ENCODE data around the gene TBCE.
"Not testable (repeated sequence)": the region's sequence is repeated elsewhere in the genome, so short reads cannot be mapped to it uniquely, and the experiment has no call there.

Gene TBCE

DNA sequence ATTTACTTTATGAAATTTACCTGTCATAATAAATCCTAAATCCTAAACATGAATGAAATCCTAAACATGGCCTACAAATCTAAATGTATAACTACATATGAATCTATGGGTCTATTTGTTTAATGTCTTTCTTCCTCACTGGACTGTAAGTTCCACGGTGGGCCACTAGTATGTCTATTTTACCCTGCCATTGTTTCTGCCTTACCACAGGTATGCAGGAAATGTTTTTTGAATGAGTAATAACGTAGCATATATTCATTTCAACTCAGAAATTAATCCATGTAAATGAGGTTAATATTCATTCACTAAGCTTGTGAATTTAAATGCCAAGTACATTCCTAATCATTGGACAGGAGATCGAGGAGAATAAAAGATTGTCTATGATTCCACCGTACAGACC lies 101.7 kb downstream of the TBCE start:
- TF ChIP-seq, protein P1, sequence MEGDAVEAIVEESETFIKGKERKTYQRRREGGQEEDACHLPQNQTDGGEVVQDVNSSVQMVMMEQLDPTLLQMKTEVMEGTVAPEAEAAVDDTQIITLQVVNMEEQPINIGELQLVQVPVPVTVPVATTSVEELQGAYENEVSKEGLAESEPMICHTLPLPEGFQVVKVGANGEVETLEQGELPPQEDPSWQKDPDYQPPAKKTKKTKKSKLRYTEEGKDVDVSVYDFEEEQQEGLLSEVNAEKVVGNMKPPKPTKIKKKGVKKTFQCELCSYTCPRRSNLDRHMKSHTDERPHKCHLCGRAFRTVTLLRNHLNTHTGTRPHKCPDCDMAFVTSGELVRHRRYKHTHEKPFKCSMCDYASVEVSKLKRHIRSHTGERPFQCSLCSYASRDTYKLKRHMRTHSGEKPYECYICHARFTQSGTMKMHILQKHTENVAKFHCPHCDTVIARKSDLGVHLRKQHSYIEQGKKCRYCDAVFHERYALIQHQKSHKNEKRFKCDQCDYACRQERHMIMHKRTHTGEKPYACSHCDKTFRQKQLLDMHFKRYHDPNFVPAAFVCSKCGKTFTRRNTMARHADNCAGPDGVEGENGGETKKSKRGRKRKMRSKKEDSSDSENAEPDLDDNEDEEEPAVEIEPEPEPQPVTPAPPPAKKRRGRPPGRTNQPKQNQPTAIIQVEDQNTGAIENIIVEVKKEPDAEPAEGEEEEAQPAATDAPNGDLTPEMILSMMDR (IDR thresholded peaks at IDR 0.05; ENCODE audit: insufficient read depth, missing control alignments), result no peak
- no peak for DNase-seq (ENCODE audit: insufficient read length, low spot score)
- FAIRE-seq, result peak; percentile 82

DNA sequence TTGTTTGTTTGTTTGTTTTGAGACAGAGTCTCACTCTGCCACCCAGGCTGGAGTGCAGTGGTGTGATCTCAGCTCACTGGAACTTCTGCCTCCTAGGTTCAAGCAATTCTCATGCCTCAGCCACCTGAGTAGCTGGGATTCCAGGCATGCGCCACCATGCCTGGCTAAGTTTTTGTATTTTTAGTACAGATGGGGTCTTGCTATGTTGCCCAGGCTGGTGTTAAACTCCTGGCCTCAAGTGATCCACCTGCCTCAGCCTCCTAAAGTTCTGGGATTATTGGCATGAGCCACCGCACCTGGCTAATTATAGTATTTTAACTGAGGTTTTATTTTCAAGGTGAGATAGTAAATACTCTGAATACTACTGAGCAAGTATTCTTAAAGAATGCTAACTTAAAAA lies 102.7 kb downstream of the TBCE start:
- not testable (repeated sequence) for FAIRE-seq

DNA sequence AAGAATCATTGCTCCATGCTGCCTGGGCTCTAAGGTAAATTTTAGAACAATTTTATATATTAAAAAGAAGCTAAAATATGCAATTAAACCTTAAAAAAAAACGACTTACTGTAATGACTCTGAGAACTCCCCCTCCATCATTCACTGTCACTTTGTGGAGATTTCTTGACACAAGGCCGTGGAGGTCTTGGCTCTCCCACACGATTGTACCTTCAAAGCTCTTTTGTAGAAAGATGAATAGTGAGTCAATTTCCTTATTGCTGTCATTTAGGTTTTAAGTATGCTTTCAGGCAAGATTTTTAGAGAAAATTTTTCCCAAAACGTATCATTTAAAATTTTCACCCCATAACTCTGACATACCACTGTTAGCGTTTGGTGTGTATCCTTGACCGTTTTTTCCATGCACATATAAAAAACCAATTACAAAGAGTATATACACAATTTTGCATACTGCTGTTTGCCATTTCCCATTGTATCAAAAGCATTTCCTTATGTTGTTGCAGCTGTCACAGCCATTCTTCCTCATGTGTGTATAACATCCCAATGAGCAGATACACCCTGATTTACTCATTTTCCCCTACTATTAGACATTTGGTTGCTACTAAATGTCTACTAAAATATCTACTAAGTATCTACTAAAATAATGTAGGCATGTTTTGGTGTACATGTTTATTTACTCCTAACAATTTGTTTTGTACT lies 103.7 kb downstream of the TBCE start:
- FAIRE-seq, result peak; percentile 51
- no peak for DNase-seq (ENCODE audit: insufficient read length, low spot score)
- TF ChIP-seq, protein P1 (IDR thresholded peaks at IDR 0.05; ENCODE audit: insufficient read depth, missing control alignments), result no peak

More for the DNA sequence above, 102.7 kb downstream of the TBCE start:
- DNase-seq (ENCODE audit: insufficient read length, low spot score), result not testable (repeated sequence)

DNA sequence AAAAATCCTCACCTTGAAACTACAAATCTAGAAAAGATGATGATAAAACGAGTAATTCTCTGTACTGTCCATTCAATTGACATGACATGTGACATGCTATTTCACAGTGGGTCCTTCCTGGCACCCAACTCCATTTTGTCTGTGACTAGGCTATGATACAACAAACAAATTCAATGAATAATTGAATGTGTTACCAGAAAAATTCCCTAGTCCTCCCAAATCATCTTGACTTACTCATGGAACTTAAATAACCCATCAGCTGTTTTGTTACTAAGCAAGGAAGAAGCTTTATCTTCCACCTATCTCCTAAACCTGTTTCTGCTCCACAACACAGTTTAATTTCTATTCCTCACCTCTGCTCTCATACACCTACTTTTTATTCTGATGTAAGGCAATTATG lies 106.6 kb downstream of the TBCE start:
- TF ChIP-seq, protein P1 (IDR thresholded peaks at IDR 0.05; ENCODE audit: insufficient read depth, missing control alignments), result no peak
- DNase-seq (ENCODE audit: insufficient read length, low spot score) (no peak), FAIRE-seq (no peak)

DNA sequence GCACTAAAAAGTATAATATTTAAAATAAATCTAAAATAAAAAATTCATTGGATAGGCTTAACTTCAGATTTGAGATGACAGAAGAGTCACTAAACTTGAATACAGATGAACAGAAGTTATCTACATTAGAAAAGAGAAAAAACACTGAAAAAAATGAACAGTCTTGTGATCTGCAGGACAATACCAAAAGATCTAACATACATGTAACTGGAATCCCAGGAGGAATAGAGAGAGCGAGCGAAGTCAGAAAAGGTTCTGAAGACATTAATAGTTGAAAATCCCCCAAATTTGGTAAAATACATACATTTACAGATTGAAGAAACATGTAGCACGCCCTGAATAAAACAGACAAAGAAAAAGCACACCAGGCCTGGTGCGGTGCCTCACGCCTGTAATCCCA lies 115.9 kb downstream of the TBCE start:
- DNase-seq (ENCODE audit: insufficient read length, low spot score) (no peak), FAIRE-seq (no peak)
- TF ChIP-seq, protein P1 (IDR thresholded peaks at IDR 0.05; ENCODE audit: insufficient read depth, missing control alignments), result no peak

DNA sequence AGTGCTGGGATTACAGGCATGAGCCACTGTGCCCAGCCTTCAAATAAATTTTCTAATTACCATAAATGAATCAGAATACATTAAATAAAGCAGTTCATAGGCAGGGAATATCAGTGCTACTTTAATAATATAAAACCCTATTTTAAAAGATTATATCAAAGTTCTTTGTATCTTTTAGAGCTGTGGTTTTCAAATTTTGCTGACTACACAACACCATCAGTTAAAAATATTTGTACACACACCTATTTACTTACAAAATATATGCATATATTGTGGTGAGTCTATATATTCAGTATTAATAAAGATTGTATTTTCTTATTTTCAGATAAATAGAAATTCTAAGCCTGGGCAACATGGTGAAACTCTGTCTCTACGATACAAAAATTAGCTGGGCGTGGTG lies 118.3 kb downstream of the TBCE start:
- FAIRE-seq (no peak), DNase-seq (ENCODE audit: insufficient read length, low spot score) (no peak)
- TF ChIP-seq, protein P1 (IDR thresholded peaks at IDR 0.05; ENCODE audit: insufficient read depth, missing control alignments), result no peak

DNA sequence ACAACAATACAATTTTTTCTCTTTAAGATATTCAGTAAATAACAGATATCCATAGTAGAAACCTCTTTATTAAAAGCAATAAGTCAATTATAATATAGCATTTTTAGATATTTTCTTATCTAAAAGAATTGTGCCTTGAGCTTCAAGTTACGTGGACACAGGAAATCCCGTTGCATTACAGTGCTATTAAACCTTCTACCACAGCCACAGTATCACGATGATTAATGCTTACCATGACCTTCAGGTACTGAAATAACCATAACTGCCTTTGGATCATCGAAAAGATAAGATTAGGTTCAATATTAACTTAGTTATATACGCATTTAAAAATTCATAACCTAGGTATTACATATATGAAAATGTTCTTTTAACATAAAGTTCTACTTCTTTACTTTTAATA lies 119.1 kb downstream of the TBCE start:
- FAIRE-seq, result peak; percentile 29
- TF ChIP-seq, protein P1 (IDR thresholded peaks at IDR 0.05; ENCODE audit: insufficient read depth, missing control alignments), result no peak
- DNase-seq (ENCODE audit: insufficient read length, low spot score), result no peak
